CD4-positive, alpha-beta memory T cell (primary cell): ENCODE results near the gene UCKL1. TPM values are rescaled to one million over a fixed set of nuclear protein-coding genes. Genes with fewer than 3 reads are reported as not detected.

Experiments
- CTCF ChIA-PET: fragments of 350-600 bp; sonication (Branson Sonifier 250); formaldehyde crosslinking; loops from one replicate; lab custom pipeline; 2021; ENCODE audit warnings: inconsistent platforms; ENCODE audit not compliant: partially characterized antibody; lab: Charles Lee
- POLR2A ChIA-PET: fragments of 350-600 bp; sonication (Branson Sonifier 250); formaldehyde crosslinking; loops from one replicate; lab custom pipeline; 2021; ENCODE audit not compliant: partially characterized antibody; lab: Charles Lee
- DNase-seq, 5 donors: peaks; one replicate each; pipeline versions ENCODE4 v3.0.0 to v3.0.0-alpha.2; 2020 to 2022; ENCODE audit warnings: mixed read lengths in 1 of 5
- H3K27ac ChIP-seq: one replicate; pipeline ENCODE4 v1.7.0; 2013; ENCODE audit warnings: low read depth, low read length
- H3K27me3 ChIP-seq: 2 replicates; pipeline ENCODE4 v1.7.0; 2013; ENCODE audit warnings: mild to moderate bottlenecking, low read length, moderate library complexity; ENCODE audit not compliant: insufficient read depth
- H3K36me3 ChIP-seq: 2 replicates; pipeline ENCODE4 v1.7.0; 2013; ENCODE audit warnings: mild to moderate bottlenecking, low read length, moderate library complexity; ENCODE audit not compliant: insufficient read depth
- H3K4me1 ChIP-seq: 2 replicates; pipeline ENCODE4 v1.7.0; 2013; ENCODE audit warnings: mild to moderate bottlenecking, low read length, moderate library complexity; ENCODE audit not compliant: insufficient read depth
- H3K4me3 ChIP-seq, 2 donors: one replicate each; pipeline ENCODE4 v1.7.0; 2013; ENCODE audit warnings: low read length in 2 of 2, mild to moderate bottlenecking in 1 of 2
- H3K9me3 ChIP-seq, 2 donors: one replicate each; pipeline ENCODE4 v1.7.0; 2013; ENCODE audit warnings: low read length in 2 of 2, control low read depth in 1 of 2; ENCODE audit not compliant: control insufficient read depth in 1 of 2
- H3K27ac Mint-ChIP-seq, 7 donors: one replicate each; pipeline ENCODE4 v1.8.0; 2020 to 2021; ENCODE audit warnings: mixed read lengths in 7 of 7, mild to moderate bottlenecking in 6 of 7, inconsistent platforms in 3 of 7, moderate library complexity in 3 of 7
- H3K27me3 Mint-ChIP-seq, 2 donors: one replicate each; pipeline ENCODE4 v1.8.0; 2020 to 2021; ENCODE audit warnings: mixed read lengths in 2 of 2
- H3K36me3 Mint-ChIP-seq, 2 donors: one replicate each; pipeline ENCODE4 v1.8.0; 2020 to 2021; ENCODE audit warnings: mixed read lengths in 2 of 2, inconsistent platforms in 1 of 2, mild to moderate bottlenecking in 1 of 2
- H3K4me1 Mint-ChIP-seq, 4 donors: one replicate each; pipeline ENCODE4 v1.8.0; 2020 to 2021; ENCODE audit warnings: mixed read lengths in 4 of 4, mild to moderate bottlenecking in 1 of 4
- H3K4me3 Mint-ChIP-seq, 8 donors: one replicate each; pipeline ENCODE4 v1.8.0; 2020 to 2021; ENCODE audit warnings: mixed read lengths in 8 of 8, mild to moderate bottlenecking in 7 of 8, moderate library complexity in 6 of 8, inconsistent platforms in 3 of 8
- H3K9me3 Mint-ChIP-seq, 8 donors: one replicate each; pipeline ENCODE4 v1.8.0; 2020 to 2021; ENCODE audit warnings: mixed read lengths in 8 of 8, mild to moderate bottlenecking in 5 of 8, inconsistent platforms in 3 of 8, moderate library complexity in 1 of 8
- intact Hi-C: fragments of 100-400 bp; cut with micrococcal nuclease; formaldehyde crosslinking; loops from one replicate; pipeline ENCODE4 v1.15.1; 2023
- polyA plus RNA-seq, 2 donors: library from polyadenylated mRNA; unstranded; fragments of 300-500 nt; fragmentation: Illumina TruSeq; gene quantifications; one replicate each; pipeline ENCODE4 v1.2.3, GENCODE V29; 2021
- total RNA-seq, 2 experiments: library from RNA; stranded (reverse); gene quantifications; one replicate each; pipeline ENCODE4 v1.2.3, GENCODE V29; 2021

The UCKL1 gene
- total and polyA plus RNA-seq, 4 experiments from 2014 or later = 26.2 to 55.1 (median 42.7) TPM

GRCh38 chr20:63942969-63943807 is 13.0 kb downstream of the UCKL1 start:
- H3K27ac Mint-ChIP-seq = peak overlapping the region in 1 of 7 donors; percentile 51
- ChIA-PET CTCF (no interaction called here), POLR2A (interaction anchor here (0.8 to 1.6 kb wide), 3 partner anchors 12 to 40 kb away, joined by 3 to 16 read pairs (median 4); partner anchors contain the start of gene UCKL1)
- no peak for DNase-seq
- Histone ChIP-seq H3K4me3 (no peak overlapping the region), H3K27me3 (no peaks in the 10 kb centered on the region), H3K4me1 (peaks cover 38% of the 10 kb centered on the region), H3K27ac (no peak overlapping the region), H3K9me3 (no peaks in the 10 kb centered on the region), H3K36me3 (peaks cover 39% of the 10 kb centered on the region)
- peaks cover 0 to 2% (median 0%) of the 10 kb centered on the region in 8 donors for H3K9me3 Mint-ChIP-seq
- no peaks in the 10 kb centered on the region for H3K27me3 Mint-ChIP-seq
- H3K36me3 Mint-ChIP-seq = peaks cover 7 to 29% of the 10 kb centered on the region in 2 donors
- H3K4me1 Mint-ChIP-seq = peaks cover 17 to 42% (median 32%) of the 10 kb centered on the region in 4 donors
- H3K4me3 Mint-ChIP-seq = peak overlapping the region in 1 of 8 donors; percentile 8
- intact Hi-C loops = no loop called here

GRCh38 chr20:63942250-63942951 is 13.8 kb downstream of the UCKL1 start:
- Mint-ChIP-seq H3K27me3 (no peaks in the 10 kb centered on the region), H3K27ac (peak overlapping the region in 6 of 7 donors; percentile 70 to 92 (median 80)), H3K4me1 (peaks cover 10 to 34% (median 25%) of the 10 kb centered on the region in 4 donors), H3K9me3 (peaks cover 0 to 2% (median 0%) of the 10 kb centered on the region in 8 donors), H3K4me3 (peak overlapping the region in 4 of 8 donors; percentile 35 to 64 (median 48)), H3K36me3 (peaks cover 7 to 33% of the 10 kb centered on the region in 2 donors)
- peaks cover 42% of the 10 kb centered on the region for H3K36me3 ChIP-seq
- H3K4me3 ChIP-seq = no peak overlapping the region
- no peaks in the 10 kb centered on the region for H3K27me3 ChIP-seq
- intact Hi-C loops = no loop called here
- H3K27ac ChIP-seq = peak overlapping the region; percentile 51
- ChIA-PET CTCF (no interaction called here), POLR2A (interaction anchor here (0.9 to 1.6 kb wide), 3 partner anchors 12 to 16 kb away, joined by 3 to 16 read pairs (median 4); partner anchors contain the start of gene UCKL1)
- H3K9me3 ChIP-seq = no peaks in the 10 kb centered on the region
- peak in 4 of 5 donors; percentile 32 to 39 (median 33) for DNase-seq
- H3K4me1 ChIP-seq = peaks cover 30% of the 10 kb centered on the region

GRCh38 chr20:63941282-63942081 is 14.7 kb downstream of the UCKL1 start:
- peak overlapping the region; percentile 77 to 93 (median 85) for H3K27ac Mint-ChIP-seq
- peaks cover 5 to 27% (median 18%) of the 10 kb centered on the region in 4 donors for H3K4me1 Mint-ChIP-seq
- POLR2A ChIA-PET = interaction anchor here (1.2 to 2.7 kb wide), 5 partner anchors 9 to 46 kb away, joined by 3 to 8 read pairs (median 3); partner anchors contain the start of gene UCKL1
- peaks cover 0 to 2% (median 0%) of the 10 kb centered on the region in 8 donors for H3K9me3 Mint-ChIP-seq
- no peaks in the 10 kb centered on the region for H3K27me3 Mint-ChIP-seq
- Histone ChIP-seq H3K27ac (peak overlapping the region; percentile 36), H3K4me1 (peaks cover 24% of the 10 kb centered on the region), H3K4me3 (no peak overlapping the region), H3K9me3 (no peaks in the 10 kb centered on the region), H3K27me3 (no peaks in the 10 kb centered on the region), H3K36me3 (peaks cover 42% of the 10 kb centered on the region)
- CTCF ChIA-PET = interaction anchor here (1.0 to 1.2 kb wide), 2 partner anchors 32 to 116 kb away, joined by 3 read pairs; no protein-coding TSS in a partner anchor
- peak overlapping the region in 7 of 8 donors; percentile 35 to 68 (median 43) for H3K4me3 Mint-ChIP-seq
- peaks cover 11 to 29% of the 10 kb centered on the region in 2 donors for H3K36me3 Mint-ChIP-seq
- intact Hi-C loops = no loop called here
- peak; percentile 75 to 88 (median 87) for DNase-seq

GRCh38 chr20:63940472-63941266 is 15.5 kb downstream of the UCKL1 start:
- POLR2A ChIA-PET = interaction anchor here (1.2 to 2.7 kb wide), 4 partner anchors 10 to 45 kb away, joined by 3 to 8 read pairs (median 3); partner anchors contain the start of gene UCKL1
- H3K9me3 ChIP-seq = no peaks in the 10 kb centered on the region
- peaks cover 24% of the 10 kb centered on the region for H3K4me1 ChIP-seq
- peak overlapping the region; percentile 36 for H3K27ac ChIP-seq
- H3K4me3 Mint-ChIP-seq = peak overlapping the region in 2 of 8 donors; percentile 13
- H3K4me3 ChIP-seq = no peak overlapping the region
- CTCF ChIA-PET = interaction anchor here (1.0 to 1.2 kb wide), 3 partner anchors 33 to 117 kb away, joined by 3 read pairs; no protein-coding TSS in a partner anchor
- peak overlapping the region in 6 of 7 donors; percentile 12 to 82 (median 53) for H3K27ac Mint-ChIP-seq
- peaks cover 48% of the 10 kb centered on the region for H3K36me3 ChIP-seq
- no peaks in the 10 kb centered on the region for H3K27me3 Mint-ChIP-seq
- peak in 1 of 5 donors; percentile 34 for DNase-seq
- no peaks in the 10 kb centered on the region for H3K27me3 ChIP-seq
- peaks cover 18 to 34% of the 10 kb centered on the region in 2 donors for H3K36me3 Mint-ChIP-seq
- intact Hi-C loops = no loop called here
- H3K9me3 Mint-ChIP-seq = peaks cover 0 to 2% (median 0%) of the 10 kb centered on the region in 8 donors
- peaks cover 5 to 25% (median 17%) of the 10 kb centered on the region in 4 donors for H3K4me1 Mint-ChIP-seq

- POLR2A ChIA-PET = interaction anchor here (1.2 to 2.7 kb wide), 2 partner anchors 16 to 44 kb away, joined by 3 to 8 read pairs; partner anchors contain the start of gene UCKL1
- intact Hi-C loops = no loop called here
- peak in 1 of 5 donors; percentile 27 for DNase-seq
Measured at GRCh38 chr20:63940071-63940471, 16.1 kb downstream of the UCKL1 start.

More at GRCh38 chr20:63940071-63940471, 16.1 kb downstream of the UCKL1 start:
- Histone ChIP-seq H3K4me3 (no peak overlapping the region), H3K27me3 (no peaks in the 10 kb centered on the region), H3K36me3 (peaks cover 52% of the 10 kb centered on the region), H3K9me3 (no peaks in the 10 kb centered on the region), H3K27ac (no peak overlapping the region), H3K4me1 (peaks cover 24% of the 10 kb centered on the region)
- peaks cover 5 to 19% (median 14%) of the 10 kb centered on the region in 4 donors for H3K4me1 Mint-ChIP-seq
- peaks cover 0 to 2% (median 0%) of the 10 kb centered on the region in 8 donors for H3K9me3 Mint-ChIP-seq
- H3K4me3 Mint-ChIP-seq = no peak overlapping the region
- peak overlapping the region in 1 of 7 donors; percentile 68 for H3K27ac Mint-ChIP-seq
- H3K36me3 Mint-ChIP-seq = peaks cover 21 to 34% of the 10 kb centered on the region in 2 donors
- no peaks in the 10 kb centered on the region for H3K27me3 Mint-ChIP-seq
- CTCF ChIA-PET = interaction anchor here (1.0 kb wide), 1 partner anchor 37 kb away, joined by 3 read pairs; no protein-coding TSS in a partner anchor
